GM23248 (cell line): Measurements from ENCODE around the gene GRM7.

Experiments used
- EZH2 ChIP-seq: fragments of 200-600 bp; sonication (generic); IDR thresholded peaks from 2 replicates; pipeline ENCODE4 v1.6.1; 2018; ENCODE audit warnings: antibody characterized with exemption, mild to moderate bottlenecking; ENCODE audit not compliant: insufficient read depth, poor library complexity, severe bottlenecking
- EZH2phosphoT487 ChIP-seq: fragments of 200-600 bp; sonication (generic); IDR thresholded peaks from 2 replicates; pipeline ENCODE4 v1.6.1; 2018; ENCODE audit warnings: antibody characterized with exemption, moderate library complexity, mild to moderate bottlenecking, low read depth; ENCODE audit not compliant: insufficient read depth

DNA sequence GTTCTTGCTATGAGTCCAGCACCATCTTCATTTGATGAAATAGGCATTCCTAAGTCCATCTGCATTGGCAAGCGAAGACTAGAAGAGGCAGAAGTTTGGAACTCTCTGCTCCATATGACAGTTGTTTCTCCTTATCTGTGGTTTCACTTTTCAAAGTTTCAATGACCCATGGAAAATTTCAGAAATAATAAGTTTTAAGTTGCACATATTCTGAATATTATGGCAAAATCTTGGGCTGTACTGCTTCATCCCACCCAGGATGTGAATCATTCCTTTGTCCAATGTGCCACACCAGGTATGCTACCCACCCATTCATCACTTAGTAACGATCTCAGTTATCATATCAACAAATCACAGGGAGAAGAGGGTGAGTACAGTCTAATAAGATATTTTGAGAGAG lies 647.9 kb downstream of the GRM7 start:
- TF ChIP-seq EZH2 (no peak), EZH2phosphoT487 (no peak)
